Endothelial cell of umbilical vein (primary cell): Measurements from ENCODE around the gene RPS21. TPM values are rescaled to one million over a fixed set of nuclear protein-coding genes. Genes with fewer than 3 reads are reported as not detected.

Source experiments
- BruUV-seq: library from RNA; stranded (reverse); fragments of 400-500 nt; replicated peaks from 2 replicates; lab custom pipeline; 2021; lab: Mats Ljungman, UMichigan
- CTCF ChIA-PET: fragments of 300-600, 350-600 bp; sonication (Branson Sonifier 250); formaldehyde crosslinking; loops from one replicate; lab custom pipeline; 2021; ENCODE audit warnings: antibody characterized with exemption, inconsistent platforms; lab: Charles Lee
- POLR2A ChIA-PET: fragments of 300-600, 350-600 bp; sonication (Branson Sonifier 250); formaldehyde crosslinking; loops from one replicate; lab custom pipeline; 2021; ENCODE audit warnings: antibody characterized with exemption, inconsistent platforms; lab: Charles Lee
- DNase-seq: peaks from one replicate; pipeline ENCODE4 v3.0.0-alpha.2; 2011; ENCODE audit warnings: low read depth, low spot score
- FAIRE-seq: peaks from 2 replicates; lab custom pipeline; 2011; peaks lifted over from hg19 to GRCh38; lab: Jason Lieb, UNC
- H2AFZ ChIP-seq: 2 replicates; pipeline ENCODE4 v1.6.0; 2012; ENCODE audit warnings: low read depth, low read length, control low read depth, inconsistent platforms
- H3K27ac ChIP-seq: 2 replicates; pipeline ENCODE4 v1.5.1; 2011; ENCODE audit warnings: low read depth, mild to moderate bottlenecking, control low read depth, low read length, moderate library complexity; ENCODE audit not compliant: insufficient read depth
- H3K27me3 ChIP-seq, 2 experiments: 2 replicates each; pipeline versions ENCODE4 v1.6.0 to v1.6.1; 2011; ENCODE audit warnings: low read length in 2 of 2, mixed read lengths in 1 of 2; ENCODE audit not compliant: control insufficient read depth in 2 of 2, insufficient read depth in 2 of 2
- H3K36me3 ChIP-seq, 2 experiments: 2 replicates in 1 of 2; 3 replicates in 1 of 2; pipeline ENCODE4 v1.5.1; 2011; ENCODE audit warnings: low read length in 2 of 2, mild to moderate bottlenecking in 1 of 2, moderate library complexity in 1 of 2; ENCODE audit not compliant: control insufficient read depth in 2 of 2, insufficient read depth in 2 of 2; ENCODE audit errors: extremely low read depth in 1 of 2
- H3K4me1 ChIP-seq: 3 replicates; pipeline ENCODE4 v1.5.1; 2011; ENCODE audit warnings: mild to moderate bottlenecking, low read length; ENCODE audit not compliant: control insufficient read depth, insufficient read depth; ENCODE audit errors: extremely low read depth
- H3K4me2 ChIP-seq: 2 replicates; pipeline ENCODE4 v1.6.1; 2011; ENCODE audit warnings: low read length, control low read depth, mixed read lengths; ENCODE audit not compliant: insufficient read depth
- H3K4me3 ChIP-seq, 3 experiments: fragments of 200-600 bp in 1 of 3; sonication (generic), shearing (Covaris generic) in 1 of 3; replicated peaks in 1 of 3; 2 replicates each; pipeline ENCODE4 v1.5.1; 2011 to 2016; ENCODE audit warnings: control low read depth in 3 of 3, low read length in 3 of 3, mild to moderate bottlenecking in 2 of 3, inconsistent platforms in 1 of 3, low read depth in 1 of 3, moderate library complexity in 1 of 3; ENCODE audit not compliant: insufficient read depth in 1 of 3
- H3K79me2 ChIP-seq: 2 replicates; pipeline ENCODE4 v1.6.0; 2012; ENCODE audit warnings: low read length, inconsistent platforms; ENCODE audit not compliant: control insufficient read depth, insufficient read depth
- H3K9ac ChIP-seq: replicated peaks from 2 replicates; pipeline ENCODE3; 2011; ENCODE audit warnings: low read length, control low read depth; ENCODE audit not compliant: insufficient read depth; ENCODE audit errors: extremely low read depth
- H3K9me1 ChIP-seq: replicated peaks from 3 replicates; pipeline ENCODE4 v1.6.0; 2011; ENCODE audit warnings: mild to moderate bottlenecking, low read length; ENCODE audit not compliant: control insufficient read depth, insufficient read depth; ENCODE audit errors: extremely low read depth
- H3K9me3 ChIP-seq: replicated peaks from 2 replicates; pipeline ENCODE4 v1.5.1; 2012; ENCODE audit warnings: low read length, inconsistent platforms; ENCODE audit not compliant: control insufficient read depth, insufficient read depth
- H4K20me1 ChIP-seq: replicated peaks from 2 replicates; pipeline ENCODE3; 2011; ENCODE audit warnings: mild to moderate bottlenecking, low read length; ENCODE audit not compliant: control insufficient read depth, insufficient read depth; ENCODE audit errors: extremely low read depth
- EZH2 ChIP-seq: IDR thresholded peaks from 2 replicates; pipeline ENCODE4 v1.6.1; 2012; ENCODE audit warnings: borderline replicate concordance, low read depth, mild to moderate bottlenecking, moderate library complexity, low read length, inconsistent platforms; ENCODE audit not compliant: severe bottlenecking
- FOS ChIP-seq: IDR thresholded peaks from 2 replicates; pipeline ENCODE4 v1.6.1; 2011; ENCODE audit warnings: mild to moderate bottlenecking, low read length, moderate library complexity, borderline replicate concordance; ENCODE audit not compliant: insufficient read depth
- GATA2 ChIP-seq: IDR thresholded peaks from 2 replicates; pipeline ENCODE4 v1.7.0; 2011; ENCODE audit warnings: low read depth, mild to moderate bottlenecking, moderate library complexity, mixed read lengths, low read length; ENCODE audit not compliant: insufficient read length, insufficient read depth
- JUN ChIP-seq: IDR thresholded peaks from 2 replicates; pipeline ENCODE4 v1.6.1; 2011; ENCODE audit warnings: borderline replicate concordance, low read depth; ENCODE audit not compliant: insufficient read length, insufficient read depth
- MYC ChIP-seq: IDR thresholded peaks from one replicate; pipeline ENCODE4 v1.6.1; 2011; ENCODE audit warnings: mild to moderate bottlenecking, low read depth, low read length
- POLR2A ChIP-seq: IDR thresholded peaks from 2 replicates; pipeline ENCODE4 v1.6.1; 2012; ENCODE audit warnings: low read depth, mild to moderate bottlenecking, control low read depth, low read length
- POLR2AphosphoS5 ChIP-seq: IDR thresholded peaks from 2 replicates; pipeline ENCODE4 v1.6.1; 2012; ENCODE audit warnings: low read depth, mild to moderate bottlenecking, control low read depth, low read length, moderate library complexity; ENCODE audit not compliant: insufficient read depth
- dilution Hi-C: fragments of 300-500 bp; cut with MboI; formaldehyde crosslinking; loops from one replicate; pipeline ENCODE4 v1.15.0; 2019; ENCODE audit warnings: low sequenced_read_pairs; ENCODE audit not compliant: extremely low pct_ligation_motif_present
- intact Hi-C: fragments of 100-400 bp; cut with micrococcal nuclease; formaldehyde crosslinking; loops from one replicate; pipeline ENCODE4 v1.10.0; 2022
- polyA plus RNA-seq, 4 experiments: library from polyadenylated mRNA; depleted of rRNA in 3 of 4; stranded (reverse) in 3 of 4; unstranded in 1 of 4; fragments of >200 nt; gene quantifications; 2 replicates each; pipeline versions ENCODE4 v1.2.1 to v1.2.3, GENCODE V29; 2011 to 2012; ENCODE audit warnings: missing spikeins in 1 of 4
- total RNA-seq: library from RNA; stranded (reverse); gene quantifications from 2 replicates; pipeline ENCODE4 v1.2.3, GENCODE V29; 2021
- TF ChIP-seq, protein P1 (sequence below), 2 donors: IDR thresholded peaks; 1 replicate in 1 of 2; 2 replicates in 1 of 2; pipeline ENCODE4 v1.5.1; 2011; ENCODE audit warnings: low read length in 2 of 2, mild to moderate bottlenecking in 2 of 2, moderate library complexity in 2 of 2, control low read depth in 1 of 2, inconsistent platforms in 1 of 2, low read depth in 1 of 2; ENCODE audit not compliant: insufficient read depth in 1 of 2; ENCODE audit errors: extremely low read depth in 1 of 2
- TF ChIP-seq, protein P2 (sequence below): IDR thresholded peaks from 2 replicates; pipeline ENCODE4 v1.6.1; 2011; ENCODE audit not compliant: insufficient read depth, insufficient read length

Gene RPS21
- total and polyA plus RNA-seq, 2 donors (not counting 3 experiments of a cell fraction or from before 2014, with no cell fraction given): 1,644 to 7,710 TPM

DNA sequence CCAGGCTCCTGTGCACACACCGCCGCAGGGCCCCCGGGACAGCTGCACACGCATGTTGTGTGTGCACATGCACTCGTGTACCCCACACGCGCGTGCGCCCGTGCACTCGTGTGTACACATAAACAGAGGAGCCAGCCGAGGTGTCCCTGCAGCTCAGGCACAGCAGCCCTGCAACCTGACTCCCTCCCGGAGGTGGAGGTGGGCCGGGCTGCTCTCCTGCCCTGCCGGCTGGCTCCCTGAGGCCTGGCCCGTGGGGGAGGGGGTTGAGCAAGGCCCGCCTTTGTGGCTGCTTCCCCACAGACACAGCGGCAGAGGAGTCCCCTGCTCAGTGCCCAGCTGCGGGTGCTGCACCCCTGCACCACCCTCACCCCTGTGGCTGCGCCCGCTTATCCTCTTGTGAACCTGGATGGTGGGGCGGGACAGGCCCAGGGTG is 39.8 kb downstream of the RPS21 start:
- Histone ChIP-seq H3K36me3 (no peaks in the 10 kb centered on the region), H3K27me3 (no peaks in the 10 kb centered on the region), H4K20me1 (no peaks in the 10 kb centered on the region), H3K79me2 (no peaks in the 10 kb centered on the region), H3K4me3 (no peak overlapping the region), H3K4me1 (no peaks in the 10 kb centered on the region), H3K27ac (no peak overlapping the region), H3K9ac (no peak overlapping the region), H3K9me3 (no peaks in the 10 kb centered on the region), H3K9me1 (no peaks in the 10 kb centered on the region), H2AFZ (no peak overlapping the region), H3K4me2 (no peak overlapping the region)
- dilution Hi-C loops (no loop called here), intact Hi-C loops (no loop called here)
- POLR2A ChIA-PET: no interaction called here
- DNase-seq (no peak), FAIRE-seq (no peak)
- CTCF ChIA-PET: interaction anchor here (1.6 kb wide), 1 partner anchor 16 kb away, joined by 6 read pairs; no protein-coding TSS in a partner anchor
- TF ChIP-seq FOS (no peak), GATA2 (no peak), EZH2 (no peak), POLR2A (no peak), JUN (no peak), POLR2AphosphoS5 (no peak), MYC (no peak)
- TF ChIP-seq, protein P1, sequence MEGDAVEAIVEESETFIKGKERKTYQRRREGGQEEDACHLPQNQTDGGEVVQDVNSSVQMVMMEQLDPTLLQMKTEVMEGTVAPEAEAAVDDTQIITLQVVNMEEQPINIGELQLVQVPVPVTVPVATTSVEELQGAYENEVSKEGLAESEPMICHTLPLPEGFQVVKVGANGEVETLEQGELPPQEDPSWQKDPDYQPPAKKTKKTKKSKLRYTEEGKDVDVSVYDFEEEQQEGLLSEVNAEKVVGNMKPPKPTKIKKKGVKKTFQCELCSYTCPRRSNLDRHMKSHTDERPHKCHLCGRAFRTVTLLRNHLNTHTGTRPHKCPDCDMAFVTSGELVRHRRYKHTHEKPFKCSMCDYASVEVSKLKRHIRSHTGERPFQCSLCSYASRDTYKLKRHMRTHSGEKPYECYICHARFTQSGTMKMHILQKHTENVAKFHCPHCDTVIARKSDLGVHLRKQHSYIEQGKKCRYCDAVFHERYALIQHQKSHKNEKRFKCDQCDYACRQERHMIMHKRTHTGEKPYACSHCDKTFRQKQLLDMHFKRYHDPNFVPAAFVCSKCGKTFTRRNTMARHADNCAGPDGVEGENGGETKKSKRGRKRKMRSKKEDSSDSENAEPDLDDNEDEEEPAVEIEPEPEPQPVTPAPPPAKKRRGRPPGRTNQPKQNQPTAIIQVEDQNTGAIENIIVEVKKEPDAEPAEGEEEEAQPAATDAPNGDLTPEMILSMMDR (IDR thresholded peaks at IDR 0.05; ENCODE audit: extremely low read depth in 1 of 2, insufficient read depth in 1 of 2, low read depth in 1 of 2, low read length in 2 of 2): no peak
- TF ChIP-seq, protein P2, sequence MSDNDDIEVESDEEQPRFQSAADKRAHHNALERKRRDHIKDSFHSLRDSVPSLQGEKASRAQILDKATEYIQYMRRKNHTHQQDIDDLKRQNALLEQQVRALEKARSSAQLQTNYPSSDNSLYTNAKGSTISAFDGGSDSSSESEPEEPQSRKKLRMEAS: no peak
- no TSS peak for BruUV-seq
